DMS 273 (cell line): ENCODE data around the gene NAALADL2.
"Not testable (repeated sequence)": the region's sequence is repeated elsewhere in the genome, so short reads cannot be mapped to it uniquely, and the experiment has no call there.

Experiments
- DNase-seq: peaks from one replicate; lab custom pipeline; 2025; ENCODE audit not compliant: unreplicated experiment; lab: John Stamatoyannopoulos, UW

The NAALADL2 gene

GRCh38 chr3:175805825-175806224 is 946.7 kb downstream of the NAALADL2 start:
- DNase-seq = no peak

GRCh38 chr3:175807175-175807574 is 948.0 kb downstream of the NAALADL2 start:
- DNase-seq = no peak

GRCh38 chr3:175818811-175819464 is 959.8 kb downstream of the NAALADL2 start:
- no peak for DNase-seq

GRCh38 chr3:175822766-175823491 is 963.8 kb downstream of the NAALADL2 start:
- not testable (repeated sequence) for DNase-seq

- not testable (repeated sequence) for DNase-seq
These were observed 966.0 kb downstream of the NAALADL2 start for GRCh38 chr3:175825016-175825580.

- DNase-seq = no peak
These were observed 967.6 kb downstream of the NAALADL2 start for GRCh38 chr3:175826759-175827158.

GRCh38 chr3:175829809-175830208 is 970.7 kb downstream of the NAALADL2 start:
- DNase-seq = not testable (repeated sequence)

- not testable (repeated sequence) for DNase-seq
These were observed 976.6 kb downstream of the NAALADL2 start for GRCh38 chr3:175835763-175836162.

- DNase-seq = no peak
These were observed 977.5 kb downstream of the NAALADL2 start for GRCh38 chr3:175836617-175837016.

GRCh38 chr3:175837962-175838361 is 978.8 kb downstream of the NAALADL2 start:
- DNase-seq = no peak

- DNase-seq = no peak
These were observed 980.4 kb downstream of the NAALADL2 start for GRCh38 chr3:175839366-175840005.

GRCh38 chr3:175851541-175851940 is 992.4 kb downstream of the NAALADL2 start:
- no peak for DNase-seq

- DNase-seq = no peak
These were observed 993.4 kb downstream of the NAALADL2 start for GRCh38 chr3:175852560-175852959.

GRCh38 chr3:175857666-175858270 is 998.6 kb downstream of the NAALADL2 start:
- DNase-seq = no peak
